Astrocyte of the cerebellum (primary cell): Measurements from ENCODE around the gene LRTM1.

Experiments
- DNase-seq: peaks from one replicate; pipeline ENCODE4 v3.0.0-alpha.2; 2011; ENCODE audit warnings: low read depth
- H3K4me3 ChIP-seq: 2 replicates; pipeline ENCODE4 v1.5.1; 2011; ENCODE audit warnings: mild to moderate bottlenecking, low read depth, low read length, moderate library complexity
- in situ Hi-C: cut with HindIII; loops from 2 replicates; pipeline ENCODE4 v1.10.0; 2017; ENCODE audit warnings: low sequenced_read_pairs
- TF ChIP-seq, protein P1 (sequence below): IDR thresholded peaks from 2 replicates; pipeline ENCODE4 v1.5.1; 2012; ENCODE audit warnings: low read length, low read depth, moderate library complexity, mild to moderate bottlenecking; ENCODE audit errors: missing control alignments

Gene LRTM1

GRCh38 chr3:54935869-54936268 is 8.0 kb upstream of the LRTM1 start:
- in situ Hi-C loops: no loop called here
- no peak overlapping the region for H3K4me3 ChIP-seq
- TF ChIP-seq, protein P1, sequence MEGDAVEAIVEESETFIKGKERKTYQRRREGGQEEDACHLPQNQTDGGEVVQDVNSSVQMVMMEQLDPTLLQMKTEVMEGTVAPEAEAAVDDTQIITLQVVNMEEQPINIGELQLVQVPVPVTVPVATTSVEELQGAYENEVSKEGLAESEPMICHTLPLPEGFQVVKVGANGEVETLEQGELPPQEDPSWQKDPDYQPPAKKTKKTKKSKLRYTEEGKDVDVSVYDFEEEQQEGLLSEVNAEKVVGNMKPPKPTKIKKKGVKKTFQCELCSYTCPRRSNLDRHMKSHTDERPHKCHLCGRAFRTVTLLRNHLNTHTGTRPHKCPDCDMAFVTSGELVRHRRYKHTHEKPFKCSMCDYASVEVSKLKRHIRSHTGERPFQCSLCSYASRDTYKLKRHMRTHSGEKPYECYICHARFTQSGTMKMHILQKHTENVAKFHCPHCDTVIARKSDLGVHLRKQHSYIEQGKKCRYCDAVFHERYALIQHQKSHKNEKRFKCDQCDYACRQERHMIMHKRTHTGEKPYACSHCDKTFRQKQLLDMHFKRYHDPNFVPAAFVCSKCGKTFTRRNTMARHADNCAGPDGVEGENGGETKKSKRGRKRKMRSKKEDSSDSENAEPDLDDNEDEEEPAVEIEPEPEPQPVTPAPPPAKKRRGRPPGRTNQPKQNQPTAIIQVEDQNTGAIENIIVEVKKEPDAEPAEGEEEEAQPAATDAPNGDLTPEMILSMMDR: no peak
- DNase-seq: no peak

GRCh38 chr3:54932606-54933005 is 4.7 kb upstream of the LRTM1 start:
- DNase-seq: no peak
- H3K4me3 ChIP-seq: no peak overlapping the region
- in situ Hi-C loops: no loop called here
- TF ChIP-seq, protein P1: no peak

GRCh38 chr3:54931182-54931581 is 3.3 kb upstream of the LRTM1 start:
- TF ChIP-seq, protein P1: no peak
- in situ Hi-C loops: no loop called here

GRCh38 chr3:54918516-54918915 is 9.3 kb downstream of the LRTM1 start:
- TF ChIP-seq, protein P1: no peak
- DNase-seq: no peak
- no peak overlapping the region for H3K4me3 ChIP-seq
- in situ Hi-C loops: no loop called here

More at GRCh38 chr3:54931182-54931581, 3.3 kb upstream of the LRTM1 start:
- DNase-seq: no peak
- no peak overlapping the region for H3K4me3 ChIP-seq

DNA sequence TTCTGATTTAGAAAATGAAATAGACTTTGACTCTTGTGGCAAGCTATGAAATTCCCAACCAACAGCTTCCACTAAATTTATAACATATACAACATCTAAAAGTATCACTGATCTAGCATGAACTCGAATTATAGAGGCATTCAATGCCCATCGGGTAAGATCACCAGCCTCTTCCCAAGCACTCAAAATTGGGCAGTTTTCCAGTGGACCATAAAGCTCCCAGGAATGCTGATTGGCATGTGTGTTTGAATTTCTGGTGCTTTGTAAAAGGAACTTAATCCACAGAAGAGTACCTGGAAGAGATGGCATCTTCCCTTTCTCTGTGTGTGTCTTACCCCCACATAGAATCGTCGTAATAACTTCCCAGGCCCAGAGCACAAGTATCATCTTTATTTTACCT is 10.0 kb downstream of the LRTM1 start:
- TF ChIP-seq, protein P1: no peak
- no peak for DNase-seq
- in situ Hi-C loops: no loop called here
- H3K4me3 ChIP-seq: no peak overlapping the region

GRCh38 chr3:54917174-54917573 is 10.7 kb downstream of the LRTM1 start:
- in situ Hi-C loops: no loop called here
- TF ChIP-seq, protein P1: no peak
- no peak overlapping the region for H3K4me3 ChIP-seq
- peak; percentile 31 for DNase-seq

GRCh38 chr3:54916732-54917131 is 11.1 kb downstream of the LRTM1 start:
- no peak for DNase-seq
- in situ Hi-C loops: no loop called here
- TF ChIP-seq, protein P1: no peak
- H3K4me3 ChIP-seq: no peak overlapping the region
